ENCODE measurements around the gene ZNF8. TPM values are rescaled to one million over a fixed set of nuclear protein-coding genes. Genes with fewer than 3 reads are reported as not detected.

Gene ZNF8
- total RNA-seq, 1 donor from 2014 or later = 6.0 TPM

GRCh38 chr19:58268344-58268743 is 10.4 kb upstream of the ZNF8 start:
- Histone ChIP-seq H3K4me1 (no peaks in the 10 kb centered on the region), H3K9me3 (peaks cover 95 to 99% of the 10 kb centered on the region in 2 donors), H3K27ac (no peak overlapping the region), H3K27me3 (no peaks in the 10 kb centered on the region), H3K4me3 (no peak overlapping the region), H3K36me3 (peaks cover 57 to 62% of the 10 kb centered on the region in 2 donors)
- TF ChIP-seq, protein P1, sequence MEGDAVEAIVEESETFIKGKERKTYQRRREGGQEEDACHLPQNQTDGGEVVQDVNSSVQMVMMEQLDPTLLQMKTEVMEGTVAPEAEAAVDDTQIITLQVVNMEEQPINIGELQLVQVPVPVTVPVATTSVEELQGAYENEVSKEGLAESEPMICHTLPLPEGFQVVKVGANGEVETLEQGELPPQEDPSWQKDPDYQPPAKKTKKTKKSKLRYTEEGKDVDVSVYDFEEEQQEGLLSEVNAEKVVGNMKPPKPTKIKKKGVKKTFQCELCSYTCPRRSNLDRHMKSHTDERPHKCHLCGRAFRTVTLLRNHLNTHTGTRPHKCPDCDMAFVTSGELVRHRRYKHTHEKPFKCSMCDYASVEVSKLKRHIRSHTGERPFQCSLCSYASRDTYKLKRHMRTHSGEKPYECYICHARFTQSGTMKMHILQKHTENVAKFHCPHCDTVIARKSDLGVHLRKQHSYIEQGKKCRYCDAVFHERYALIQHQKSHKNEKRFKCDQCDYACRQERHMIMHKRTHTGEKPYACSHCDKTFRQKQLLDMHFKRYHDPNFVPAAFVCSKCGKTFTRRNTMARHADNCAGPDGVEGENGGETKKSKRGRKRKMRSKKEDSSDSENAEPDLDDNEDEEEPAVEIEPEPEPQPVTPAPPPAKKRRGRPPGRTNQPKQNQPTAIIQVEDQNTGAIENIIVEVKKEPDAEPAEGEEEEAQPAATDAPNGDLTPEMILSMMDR (IDR thresholded peaks at IDR 0.05) = no peak
- intact Hi-C loops (cut with DNase I) = no loop called here
- no peak for DNase-seq (ENCODE audit: low spot score in 2 of 2)

- DNase-seq (ENCODE audit: low spot score in 2 of 2) = no peak
- Histone ChIP-seq H3K4me3 (no peak overlapping the region), H3K4me1 (no peaks in the 10 kb centered on the region), H3K9me3 (peaks cover 43 to 73% of the 10 kb centered on the region in 2 donors), H3K27me3 (no peaks in the 10 kb centered on the region), H3K27ac (no peak overlapping the region), H3K36me3 (peaks cover 23 to 49% of the 10 kb centered on the region in 2 donors)
- intact Hi-C loops (cut with DNase I) = no loop called here
- TF ChIP-seq, protein P1 (IDR thresholded peaks at IDR 0.05) = no peak
These were observed 4.0 kb upstream of the ZNF8 start for GRCh38 chr19:58274771-58275201.

DNA sequence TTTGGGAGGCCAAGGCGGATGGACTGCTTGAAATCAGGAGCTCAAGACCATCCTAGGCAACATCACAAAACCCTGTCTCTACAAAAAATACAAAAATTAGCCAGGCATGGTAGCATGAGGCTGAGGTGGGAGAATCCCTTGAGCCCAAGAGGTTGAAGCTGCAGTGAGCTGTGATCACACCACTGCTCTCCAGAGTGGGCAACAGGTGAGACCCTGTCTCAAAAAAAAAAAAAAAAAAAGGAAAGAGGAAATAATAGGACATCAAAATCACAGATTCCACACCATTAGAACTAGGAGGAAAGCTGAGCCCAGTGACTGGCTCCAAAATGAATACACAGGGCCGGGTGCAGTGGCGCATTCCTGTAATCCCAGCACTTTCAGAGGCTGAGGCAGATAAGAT is 3.2 kb upstream of the ZNF8 start:
- H3K4me1 ChIP-seq = no peaks in the 10 kb centered on the region
- no peaks in the 10 kb centered on the region for H3K27me3 ChIP-seq
- DNase-seq (ENCODE audit: low spot score in 2 of 2) = no peak
- TF ChIP-seq, protein P1 (IDR thresholded peaks at IDR 0.05) = no peak
- intact Hi-C loops (cut with DNase I) = no loop called here
- peak overlapping the region in 1 of 2 donors; percentile 19 for H3K4me3 ChIP-seq
- peaks cover 35 to 70% of the 10 kb centered on the region in 2 donors for H3K9me3 ChIP-seq
- peaks cover 23 to 46% of the 10 kb centered on the region in 2 donors for H3K36me3 ChIP-seq
- H3K27ac ChIP-seq = no peak overlapping the region

- no peak for DNase-seq (ENCODE audit: low spot score in 2 of 2)
- peaks cover 11 to 29% of the 10 kb centered on the region in 2 donors for H3K36me3 ChIP-seq
These were observed 1.6 kb upstream of the ZNF8 start for GRCh38 chr19:58277197-58277596.

DNA sequence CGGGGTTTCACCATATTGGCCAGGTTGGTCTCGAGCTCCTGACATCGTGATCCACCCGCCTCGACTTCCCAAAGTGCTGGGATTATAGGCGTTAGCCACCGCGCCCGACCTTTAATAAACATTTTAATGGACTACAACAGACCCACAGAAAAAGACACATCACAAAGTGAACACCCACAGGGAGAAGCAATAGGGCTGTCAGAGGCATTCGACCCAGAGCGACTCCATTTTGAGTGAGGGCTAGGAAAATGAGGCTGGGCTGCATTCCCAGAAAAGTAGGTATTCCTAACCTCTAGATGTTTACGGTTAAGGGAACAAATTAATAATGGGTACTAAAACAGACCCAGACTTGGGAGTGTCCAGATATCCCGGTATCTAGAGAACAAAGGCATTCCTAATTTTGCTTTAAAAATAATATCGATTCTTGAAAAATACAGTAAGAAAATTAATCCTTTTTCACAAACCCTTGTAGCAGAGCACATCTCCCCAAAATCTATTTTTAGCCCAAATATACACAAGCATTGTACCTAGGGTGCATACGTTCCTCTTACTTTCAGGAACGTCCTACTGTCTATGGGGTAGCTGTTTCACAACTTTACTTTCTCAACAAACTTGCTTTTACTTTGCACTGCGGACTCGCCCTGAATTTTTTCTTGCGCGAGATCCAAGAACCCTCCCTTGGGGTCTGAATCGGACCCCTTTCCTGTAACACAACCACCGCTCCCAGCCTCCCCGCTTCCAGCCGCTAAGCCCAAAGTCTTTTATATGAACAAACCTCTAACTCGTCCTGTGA is 811 bp upstream of the ZNF8 start:
- intact Hi-C loops (cut with DNase I) = loop anchor here (1.0 kb wide), 3 partner anchors 27 to 95 kb away; partner anchors contain the start of genes ERVK3-1, ZNF274 and ZSCAN22
- Histone ChIP-seq H3K9me3 (peaks cover 16 to 61% of the 10 kb centered on the region in 2 donors), H3K27ac (peak overlapping the region; percentile 77 to 92), H3K4me3 (peak overlapping the region; percentile 67 to 96), H3K4me1 (no peaks in the 10 kb centered on the region), H3K27me3 (no peaks in the 10 kb centered on the region), H3K36me3 (peaks cover 4 to 26% of the 10 kb centered on the region in 2 donors)
- TF ChIP-seq, protein P1 (IDR thresholded peaks at IDR 0.05) = no peak
- DNase-seq (ENCODE audit: low spot score in 2 of 2) = no peak

More at GRCh38 chr19:58277197-58277596, 1.6 kb upstream of the ZNF8 start:
- TF ChIP-seq, protein P1 (IDR thresholded peaks at IDR 0.05) = no peak
- H3K27ac ChIP-seq = no peak overlapping the region
- peaks cover 23 to 68% of the 10 kb centered on the region in 2 donors for H3K9me3 ChIP-seq
- H3K4me3 ChIP-seq = peak overlapping the region in 1 of 2 donors; percentile 96
- no peaks in the 10 kb centered on the region for H3K4me1 ChIP-seq
- intact Hi-C loops (cut with DNase I) = no loop called here
- H3K27me3 ChIP-seq = no peaks in the 10 kb centered on the region

All from ascending aorta (tissue), 2 donors.